ENCODE results near the gene NUP62. TPM values are rescaled to one million over a fixed set of nuclear protein-coding genes. Genes with fewer than 3 reads are reported as not detected.

NUP62 gene
- total RNA-seq, 1 experiment from 2014 or later = 127 TPM

GRCh38 chr19:49878744-49879070 is 50.6 kb downstream of the NUP62 start:
- no peak overlapping the region for H3K4me3 Mint-ChIP-seq
- peak overlapping the region in 2 of 3 experiments; percentile 81 to 99; a peak in 4 of 7 replicates for H3K27ac Mint-ChIP-seq
- no peak overlapping the region for H3T11ph ChIP-seq (ENCODE audit: low read length)
- no peak overlapping the region for H3K4ac ChIP-seq (ENCODE audit: low read depth, low read length)
- H3K4me1 Mint-ChIP-seq = peaks cover 18 to 28% of the 10 kb centered on the region in 2 experiments
- no peaks in the 10 kb centered on the region for H3K9me3 ChIP-seq (ENCODE audit: control insufficient read depth, low read depth, low read length)
- H3K79me1 ChIP-seq (ENCODE audit: insufficient read depth, low read depth, low read length, poor library complexity, severe bottlenecking) = no peaks in the 10 kb centered on the region
- no peak overlapping the region; the same call in 1 of the 2 replicates for H3K14ac ChIP-seq (ENCODE audit: insufficient read depth, low read length)
- no peak overlapping the region for H4K91ac ChIP-seq (ENCODE audit: insufficient read length, low read depth, low read length)
- H3K56ac ChIP-seq (ENCODE audit: insufficient read length, low read depth, low read length) = no peak overlapping the region
- H3K79me2 ChIP-seq (ENCODE audit: insufficient read depth, low read length) = no peaks in the 10 kb centered on the region; the same call in 1 of the 2 replicates
- no peak overlapping the region for H3K23ac ChIP-seq (ENCODE audit: insufficient read length, low read depth, low read length)
- no peaks in the 10 kb centered on the region for H4K20me1 ChIP-seq (ENCODE audit: control insufficient read depth, insufficient read depth, insufficient read length)
- no peak overlapping the region for H2BK12ac ChIP-seq (ENCODE audit: insufficient read length, low read depth, low read length)
- no CpG with 5 or more reads among the region's 9 CpGs for WGBS (ENCODE audit: extremely low coverage, insufficient read length, low lambda C conversion rate)
- H2AFZ ChIP-seq (ENCODE audit: low read length) = no peak overlapping the region
- H3K27me3 ChIP-seq (ENCODE audit: insufficient read depth, low read length) = no peaks in the 10 kb centered on the region
- H2BK20ac ChIP-seq (ENCODE audit: low read depth, low read length, poor library complexity, severe bottlenecking) = no peak overlapping the region
- no peaks in the 10 kb centered on the region for H3K9me3 Mint-ChIP-seq
- H4K8ac ChIP-seq (replicated peaks; ENCODE audit: insufficient read length, low read depth, low read length) = no peak overlapping the region
- no peak overlapping the region for H4K5ac ChIP-seq (ENCODE audit: insufficient read length, low read depth, low read length)
- H3K9ac ChIP-seq (ENCODE audit: extremely low read depth, insufficient read length, low read length) = peak overlapping the region; percentile 88
- H3K4me2 ChIP-seq (ENCODE audit: insufficient read depth, insufficient read length, low read length) = peak overlapping the region; percentile 78
- TF ChIP-seq CTCF (conservative IDR thresholded peaks at IDR 0.05) = no peak
- H3K27ac ChIP-seq (ENCODE audit: insufficient read length, low read depth, low read length) = no peak overlapping the region
- peaks cover 42 to 50% (median 49%) of the 10 kb centered on the region in 3 experiments for H3K36me3 Mint-ChIP-seq (ENCODE audit: insufficient read depth in 1 of 3, low read depth in 3 of 3)
- H3K27me3 Mint-ChIP-seq (ENCODE audit: low read depth) = no peaks in the 10 kb centered on the region
- H3K23me2 ChIP-seq (ENCODE audit: insufficient read length, low read depth, low read length, poor library complexity, severe bottlenecking) = peaks cover 11% of the 10 kb centered on the region
- H2AK5ac ChIP-seq (ENCODE audit: insufficient read length, low read length) = no peak overlapping the region
- no peak overlapping the region for H2BK5ac ChIP-seq (ENCODE audit: insufficient read length, low read length)
- no peak for DNase-seq
- no peak overlapping the region for H2BK15ac ChIP-seq (ENCODE audit: low read depth, low read length)
- no peaks in the 10 kb centered on the region for H3K4me1 ChIP-seq (ENCODE audit: insufficient read depth, low read length)
- H2BK120ac ChIP-seq (ENCODE audit: low read depth, low read length, poor library complexity, severe bottlenecking) = no peak overlapping the region
- H3K18ac ChIP-seq (ENCODE audit: insufficient read length, low read depth, low read length) = no peak overlapping the region
